COLO668 (cell line): Measurements from ENCODE around the gene GPR160.
A peak's percentile ranks its signal among the peaks of the same experiment; 100 is the strongest.
"Not testable (repeated sequence)": the region's sequence is repeated elsewhere in the genome, so short reads cannot be mapped to it uniquely, and the experiment has no call there.

Experiments used
- DNase-seq: peaks from one replicate; lab custom pipeline; 2025; ENCODE audit not compliant: unreplicated experiment; lab: John Stamatoyannopoulos, UW

The GPR160 gene

GRCh38 chr3:170037463-170038433 is at the start of gene GPR160:
Gene GPR160, plus strand, starts transcription at chr3:170037995. Its CDS starts 45,978 bp downstream, at chr3:170083973.
- peak; percentile 85 for DNase-seq

GRCh38 chr3:169990431-169990830 is 47.4 kb upstream of the GPR160 start:
- DNase-seq, result no peak

- DNase-seq, result no peak
Measured at GRCh38 chr3:169992156-169992555, 45.6 kb upstream of the GPR160 start.

- DNase-seq, result no peak
Measured at GRCh38 chr3:169992781-169993180, 45.0 kb upstream of the GPR160 start.

GRCh38 chr3:169993761-169994160 is 44.0 kb upstream of the GPR160 start:
- DNase-seq, result no peak

- DNase-seq, result no peak
Measured at GRCh38 chr3:169996063-169996462, 41.7 kb upstream of the GPR160 start.

- DNase-seq, result no peak
Measured at GRCh38 chr3:169998668-169999131, 39.1 kb upstream of the GPR160 start.

- no peak for DNase-seq
Measured at GRCh38 chr3:169999433-169999832, 38.4 kb upstream of the GPR160 start.

GRCh38 chr3:170000051-170000450 is 37.7 kb upstream of the GPR160 start:
- DNase-seq, result no peak

GRCh38 chr3:170002231-170002630 is 35.6 kb upstream of the GPR160 start:
- DNase-seq, result no peak

GRCh38 chr3:170002879-170003278 is 34.9 kb upstream of the GPR160 start:
- no peak for DNase-seq

GRCh38 chr3:170003881-170004356 is 33.9 kb upstream of the GPR160 start:
- no peak for DNase-seq

- DNase-seq, result no peak
Measured at GRCh38 chr3:170007031-170007663, 30.6 kb upstream of the GPR160 start.

GRCh38 chr3:170010498-170010897 is 27.3 kb upstream of the GPR160 start:
- no peak for DNase-seq

- no peak for DNase-seq
Measured at GRCh38 chr3:170012683-170013400, 25.0 kb upstream of the GPR160 start.

- DNase-seq, result no peak
Measured at GRCh38 chr3:170016057-170016456, 21.7 kb upstream of the GPR160 start.

GRCh38 chr3:170019306-170019705 is 18.5 kb upstream of the GPR160 start:
- not testable (repeated sequence) for DNase-seq

GRCh38 chr3:170021083-170021482 is 16.7 kb upstream of the GPR160 start:
- DNase-seq, result no peak

GRCh38 chr3:170022336-170022735 is 15.5 kb upstream of the GPR160 start:
- no peak for DNase-seq

- DNase-seq, result no peak
Measured at GRCh38 chr3:170023165-170023564, 14.6 kb upstream of the GPR160 start.

GRCh38 chr3:170024581-170024980 is 13.2 kb upstream of the GPR160 start:
- DNase-seq, result no peak
